Dermis microvascular lymphatic vessel endothelial cell (primary cell): ENCODE data around the gene CCNG1. TPM values are rescaled to one million over a fixed set of nuclear protein-coding genes. Genes with fewer than 3 reads are reported as not detected.
"Not testable (repeated sequence)": the region's sequence is repeated elsewhere in the genome, so short reads cannot be mapped to it uniquely, and the experiment has no call there.

Source experiments
- DNase-seq, 2 donors: peaks; one replicate each; pipeline versions ENCODE4 v3.0.0 to v3.0.0-alpha.2; 2010; ENCODE audit warnings: low read depth in 2 of 2
- total RNA-seq: library from RNA; depleted of rRNA; stranded (reverse); fragments of >200 nt; gene quantifications from 2 replicates; pipeline ENCODE4 v1.2.1, GENCODE V29; 2014

The CCNG1 gene, protein sequence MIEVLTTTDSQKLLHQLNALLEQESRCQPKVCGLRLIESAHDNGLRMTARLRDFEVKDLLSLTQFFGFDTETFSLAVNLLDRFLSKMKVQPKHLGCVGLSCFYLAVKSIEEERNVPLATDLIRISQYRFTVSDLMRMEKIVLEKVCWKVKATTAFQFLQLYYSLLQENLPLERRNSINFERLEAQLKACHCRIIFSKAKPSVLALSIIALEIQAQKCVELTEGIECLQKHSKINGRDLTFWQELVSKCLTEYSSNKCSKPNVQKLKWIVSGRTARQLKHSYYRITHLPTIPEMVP
- total RNA-seq = 247 and 300 TPM in 2 replicates

DNA sequence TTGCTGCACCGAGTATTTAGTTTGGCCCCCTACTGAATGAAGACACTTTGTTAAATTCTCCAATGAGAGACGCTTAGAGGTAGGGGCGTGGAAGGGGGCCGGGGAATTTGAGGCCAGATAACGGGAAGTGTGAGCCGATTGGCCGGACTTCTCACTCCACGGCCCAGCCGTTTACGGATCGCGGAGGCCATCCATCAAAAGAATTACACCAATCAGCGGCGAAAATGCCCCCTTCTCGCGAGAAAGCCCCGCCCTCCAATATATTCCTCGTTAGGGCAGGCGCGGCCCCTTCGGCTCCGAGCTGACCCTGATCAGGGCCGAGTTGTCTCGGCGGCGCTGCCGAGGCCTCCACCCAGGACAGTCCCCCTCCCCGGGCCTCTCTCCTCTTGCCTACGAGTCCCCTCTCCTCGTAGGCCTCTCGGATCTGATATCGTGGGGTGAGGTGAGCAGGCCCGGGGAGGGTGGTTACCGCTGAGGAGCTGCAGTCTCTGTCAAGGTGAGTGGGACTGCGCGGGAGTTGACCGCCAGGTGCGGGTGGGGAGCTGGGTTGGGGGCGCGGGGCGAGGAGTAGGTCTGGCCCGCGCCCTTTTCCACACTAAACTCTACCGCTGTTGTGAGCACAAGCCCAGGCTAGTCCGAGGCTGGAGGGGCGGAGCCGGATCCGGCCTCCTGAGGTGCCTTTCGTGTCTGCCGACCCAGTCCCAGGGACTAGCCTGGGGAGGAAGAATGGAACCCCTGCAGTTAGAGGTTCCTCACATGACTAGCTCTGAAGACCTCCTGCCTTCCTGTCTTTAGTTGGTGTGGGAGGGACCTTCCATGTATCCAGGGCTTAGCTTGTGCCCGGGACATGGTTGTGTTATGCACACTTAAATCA lies at the start of gene CCNG1:
TSS of gene CCNG1 (plus strand) at position 287 of the 874 bp plus-strand sequence. CDS start 1,662 bp downstream, outside the sequence.
- peak; percentile 93 to 98 for DNase-seq

DNA sequence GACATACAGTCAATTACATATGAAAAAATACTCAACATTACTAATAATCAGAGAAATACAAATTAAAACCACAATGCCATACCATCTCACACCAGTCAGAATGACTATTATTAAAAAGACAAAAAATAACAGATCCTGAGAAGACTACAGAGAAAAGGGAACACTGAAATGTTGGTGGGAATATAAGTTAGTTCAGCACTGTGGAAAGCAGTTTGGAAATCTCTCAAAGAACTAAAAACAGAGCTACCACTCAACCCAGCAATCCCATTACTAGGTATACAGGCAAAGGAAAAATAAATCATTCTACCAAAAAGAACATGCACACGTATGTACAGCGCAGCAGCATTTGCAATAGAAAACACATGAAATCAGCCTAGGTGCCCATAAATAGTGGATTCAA lies 41.6 kb upstream of the CCNG1 start:
- no peak for DNase-seq

DNA sequence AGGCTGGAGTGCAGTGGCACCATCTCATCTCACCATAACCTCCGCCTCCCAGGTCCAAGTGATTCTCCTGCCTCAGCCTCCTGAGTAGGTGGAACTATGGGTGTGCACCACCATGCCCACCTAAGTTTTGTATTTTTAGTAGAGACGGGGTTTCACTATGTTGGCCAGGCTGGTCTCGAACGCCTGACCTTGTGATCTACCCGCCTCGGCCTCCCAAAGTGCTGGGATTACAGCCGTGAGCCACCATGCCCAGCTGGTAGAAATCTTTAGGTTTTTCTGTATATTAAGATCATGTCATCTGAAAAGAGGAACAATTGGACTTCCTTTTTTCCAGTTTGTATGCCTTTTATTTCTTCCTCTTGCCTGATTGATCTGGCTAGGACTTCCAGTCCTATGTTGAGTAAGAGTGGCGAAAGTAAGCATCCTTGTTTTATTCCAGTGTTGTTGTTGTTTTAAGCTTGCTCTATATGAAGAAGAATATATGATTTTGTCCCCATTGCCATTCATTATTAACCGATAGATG lies 40.5 kb upstream of the CCNG1 start:
- DNase-seq = not testable (repeated sequence)

DNA sequence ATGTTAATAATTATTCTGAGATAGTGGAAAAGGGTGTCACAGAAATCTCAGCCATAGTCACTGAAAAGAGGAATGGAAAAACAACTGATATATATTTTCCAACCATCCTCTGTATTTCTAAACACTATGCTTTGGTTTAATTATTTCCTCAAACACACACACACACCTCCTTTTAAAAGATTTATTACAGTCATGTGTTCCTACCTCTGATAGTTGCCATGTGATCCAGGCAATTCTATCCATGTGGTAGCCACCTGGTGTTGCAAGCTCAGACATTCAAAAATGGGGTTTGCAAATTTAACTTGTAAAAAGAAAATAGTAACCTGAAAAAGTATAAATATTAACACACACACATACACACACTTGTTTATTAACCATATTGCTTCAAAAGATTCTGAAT lies 40.0 kb upstream of the CCNG1 start:
- DNase-seq = peak in 1 of 2 donors; percentile 12

DNA sequence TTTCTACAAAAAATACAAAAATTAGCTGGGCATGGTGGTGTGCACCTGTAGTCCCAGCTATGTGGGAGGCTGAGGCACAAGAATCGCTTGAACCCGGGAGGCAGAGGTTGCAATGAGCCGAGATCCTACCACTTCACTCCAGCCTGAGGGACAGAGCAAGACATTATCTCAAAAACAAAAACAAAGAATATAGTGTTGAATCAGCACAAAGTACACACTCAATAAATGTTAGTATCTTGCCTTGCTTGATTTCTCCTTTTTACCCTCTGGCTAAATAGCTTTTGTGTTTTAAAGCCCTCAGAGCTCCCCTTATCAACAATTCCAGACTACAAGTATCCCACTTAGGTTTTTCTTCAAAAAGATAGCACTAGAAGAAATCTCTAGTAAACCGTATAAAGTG lies 37.5 kb upstream of the CCNG1 start:
- DNase-seq = no peak

DNA sequence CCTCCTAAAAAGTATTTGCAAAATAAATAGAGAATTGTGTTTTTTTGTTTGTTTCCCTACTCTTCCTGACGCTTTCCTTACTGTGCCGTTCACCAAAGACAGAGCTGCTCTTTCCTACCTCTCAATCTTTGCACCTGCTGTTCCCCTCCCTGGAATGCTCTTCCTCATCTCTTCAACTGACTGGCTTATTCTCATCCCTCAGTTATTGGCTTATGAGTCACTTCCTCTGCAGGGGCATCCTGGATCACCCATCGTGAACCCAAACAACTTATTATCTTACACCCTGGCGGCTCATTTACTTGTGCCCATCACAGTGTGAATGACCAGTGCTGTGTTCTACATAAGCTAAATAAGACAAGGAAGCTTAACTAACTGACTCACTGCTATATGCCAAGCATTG lies 36.1 kb upstream of the CCNG1 start:
- no peak for DNase-seq

DNA sequence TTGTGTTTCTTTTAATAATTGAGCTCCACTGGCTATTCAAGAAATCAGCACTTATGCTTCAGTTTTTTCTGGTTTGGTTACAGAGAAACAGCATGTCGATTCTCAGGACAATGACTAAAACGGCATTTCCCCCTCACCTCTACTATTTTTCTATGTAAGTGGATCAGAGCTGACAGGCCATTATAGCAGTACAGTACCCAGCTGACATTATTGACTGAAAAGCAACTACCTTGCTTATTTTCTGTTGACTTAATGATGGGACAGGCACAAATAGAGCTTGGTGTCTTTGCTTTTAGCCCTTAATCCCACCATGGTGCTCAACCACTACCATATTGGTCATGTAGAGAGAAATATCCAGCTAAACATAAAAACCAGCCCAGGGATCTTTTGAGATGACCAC lies 35.4 kb upstream of the CCNG1 start:
- DNase-seq = no peak

DNA sequence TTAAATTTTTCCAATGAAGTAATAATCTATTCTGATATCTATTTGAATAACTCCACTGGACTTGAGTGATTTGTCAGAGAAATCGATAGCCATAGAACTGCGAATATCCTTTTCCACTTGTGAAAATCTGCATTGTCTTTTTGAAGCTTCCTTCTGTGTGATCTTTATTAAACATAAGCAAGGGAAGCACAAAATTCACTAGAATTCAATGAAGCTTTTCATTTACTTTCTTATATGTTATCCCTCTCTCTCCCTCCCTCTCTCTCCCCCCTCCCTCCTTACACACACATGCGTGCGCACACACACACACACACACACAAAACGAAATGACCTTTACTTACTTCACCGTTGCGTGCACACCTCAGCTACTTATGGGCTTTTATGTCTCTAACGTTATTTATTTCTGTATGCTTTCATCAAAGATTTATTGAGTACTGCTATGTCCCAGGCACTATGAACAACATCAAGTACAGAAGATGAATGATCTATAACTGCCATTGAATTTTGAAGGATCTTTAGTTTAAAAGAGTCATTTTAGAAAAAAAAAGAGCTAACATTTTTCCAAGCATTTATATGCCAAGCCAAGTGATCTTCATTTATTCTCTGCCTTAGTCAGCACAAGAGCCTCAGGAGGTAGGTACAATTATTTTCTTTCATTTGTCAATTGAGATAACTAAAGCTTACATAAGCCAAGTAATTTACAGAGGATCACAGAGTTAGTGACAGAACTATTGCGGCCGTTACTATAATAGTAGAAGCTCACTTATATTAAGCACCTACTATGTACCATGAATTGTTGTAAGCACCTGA lies 32.8 kb upstream of the CCNG1 start:
- no peak for DNase-seq

DNA sequence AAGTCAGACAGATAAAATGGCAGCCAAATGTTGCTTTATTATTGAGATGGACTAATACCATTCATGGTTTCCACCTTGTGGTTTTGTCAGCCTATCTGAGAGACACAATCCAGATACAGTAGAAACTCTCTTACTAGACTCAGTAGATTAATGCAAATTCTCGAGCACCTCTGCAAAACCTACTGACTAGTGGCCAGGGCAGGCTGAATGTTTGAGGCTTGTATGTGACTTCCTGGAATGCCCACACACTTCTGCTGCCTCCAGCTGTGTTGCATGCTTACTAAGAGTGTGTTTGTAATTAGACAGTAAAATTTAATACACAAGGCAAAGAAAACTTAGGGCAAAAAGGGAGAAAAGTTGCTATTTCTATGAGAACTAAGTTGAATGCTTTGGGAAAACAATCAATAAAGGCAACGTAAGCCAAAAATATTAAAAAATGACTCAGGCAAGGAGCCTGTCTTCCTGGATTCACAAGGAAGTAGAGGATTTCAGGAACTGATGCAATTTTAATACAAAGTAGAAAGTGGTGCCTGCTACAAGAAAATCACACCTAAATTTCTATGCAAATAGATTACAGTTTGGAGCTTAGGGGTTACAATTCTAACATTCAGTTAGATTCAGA lies 30.2 kb upstream of the CCNG1 start:
- DNase-seq = no peak

DNA sequence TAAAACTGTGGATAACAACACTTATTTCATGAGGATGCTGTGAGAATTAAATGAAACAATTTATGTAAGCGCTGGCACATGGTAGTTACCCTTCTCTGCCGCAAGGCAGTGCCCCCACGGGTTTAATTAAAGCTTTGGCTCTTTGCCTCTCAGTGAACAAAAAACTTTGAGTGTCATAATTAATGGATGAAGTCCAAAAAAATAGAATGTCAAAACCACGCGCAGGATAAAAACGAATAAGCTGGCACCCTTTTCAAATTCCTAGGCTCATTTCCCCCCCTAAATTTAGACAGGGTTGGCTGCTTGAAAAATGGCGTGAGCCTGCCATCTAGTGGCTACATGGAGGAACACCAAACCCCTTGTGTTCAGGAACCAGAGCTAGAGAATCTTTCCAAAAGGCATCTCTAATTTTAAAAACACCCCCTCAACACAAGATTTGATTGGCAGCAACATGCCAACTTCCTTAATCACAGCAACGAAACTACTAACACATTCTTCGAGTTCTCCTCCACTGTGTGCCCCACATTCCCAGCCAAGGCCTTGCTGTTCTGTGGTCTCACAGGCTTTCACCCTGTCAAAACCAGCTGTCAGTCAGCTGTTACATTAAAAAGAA lies 29.0 kb upstream of the CCNG1 start:
- peak; percentile 53 to 70 for DNase-seq

DNA sequence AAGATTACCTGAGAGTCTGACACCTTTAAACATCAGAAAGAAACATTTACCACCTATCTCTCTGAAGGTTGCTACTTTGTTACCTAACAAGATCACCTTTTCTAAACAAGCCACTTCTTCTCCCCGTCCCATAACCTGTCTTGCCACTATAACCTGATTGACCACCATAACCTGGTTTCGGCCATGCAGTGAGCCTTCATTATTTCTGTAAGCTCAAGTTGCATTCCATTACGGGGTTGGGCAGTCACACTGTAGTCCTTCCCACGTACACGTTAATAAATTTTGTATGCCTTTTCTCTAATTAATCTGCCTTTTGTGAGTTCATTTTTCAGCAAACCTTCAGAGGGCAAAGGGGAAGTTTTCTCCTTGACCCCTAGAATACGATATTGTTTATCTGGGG lies 28.0 kb upstream of the CCNG1 start:
- DNase-seq = no peak

DNA sequence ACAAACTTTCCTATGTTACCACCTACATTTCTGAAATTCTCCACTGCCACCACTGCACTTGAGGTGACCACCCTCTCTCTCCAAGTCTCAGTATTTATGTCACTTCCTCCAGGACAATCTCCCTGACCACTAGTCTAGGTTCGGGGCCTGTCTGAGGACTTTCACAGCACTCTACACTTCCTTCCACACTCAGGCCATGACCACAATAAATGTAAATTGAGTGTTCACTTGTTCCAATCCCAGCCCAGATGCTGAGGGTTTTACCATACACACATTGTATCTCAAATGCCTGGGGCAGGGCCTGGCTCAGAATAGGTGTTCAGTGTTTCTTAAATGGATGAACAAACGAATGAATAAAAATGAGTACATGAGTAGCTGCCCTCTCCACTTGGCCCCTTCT lies 26.9 kb upstream of the CCNG1 start:
- no peak for DNase-seq

DNA sequence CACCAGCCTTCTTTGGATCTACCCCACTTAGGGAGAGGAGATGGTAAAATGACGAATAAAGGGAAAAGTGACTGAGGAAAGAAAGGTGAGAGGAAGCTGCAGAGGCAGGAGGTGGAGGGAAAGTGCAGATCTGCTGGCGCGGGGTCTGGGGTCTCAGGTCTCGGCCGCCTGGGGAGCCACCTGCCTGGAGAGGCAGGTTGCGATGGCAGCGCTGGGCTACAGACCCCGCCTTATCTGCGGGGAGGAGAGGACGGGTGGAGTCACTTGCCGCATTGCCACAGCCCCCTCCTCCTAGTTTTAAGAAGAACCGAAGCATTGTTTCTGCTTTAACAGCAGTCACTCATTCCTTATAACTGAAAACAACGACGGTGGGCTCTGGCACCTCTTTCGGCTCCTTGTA lies 21.7 kb upstream of the CCNG1 start:
- not testable (repeated sequence) for DNase-seq

DNA sequence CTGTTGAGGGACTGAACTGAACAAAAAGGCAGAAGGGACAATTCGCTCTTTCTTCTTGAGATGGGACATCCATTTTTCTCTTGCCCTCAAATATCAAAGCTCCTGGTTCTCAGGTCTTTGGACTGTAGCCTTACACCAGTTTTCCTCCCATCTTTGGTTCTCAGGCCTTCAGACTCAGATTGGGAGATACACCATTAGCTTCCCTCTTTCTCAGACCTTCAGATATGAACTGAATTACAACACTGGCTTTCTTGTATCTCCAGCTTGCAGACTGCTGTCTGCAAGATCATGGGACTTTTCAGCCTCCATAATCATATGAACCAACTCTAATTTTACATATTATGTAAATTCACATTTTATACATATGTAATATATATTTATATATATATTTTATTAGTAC lies 12.6 kb upstream of the CCNG1 start:
- no peak for DNase-seq

DNA sequence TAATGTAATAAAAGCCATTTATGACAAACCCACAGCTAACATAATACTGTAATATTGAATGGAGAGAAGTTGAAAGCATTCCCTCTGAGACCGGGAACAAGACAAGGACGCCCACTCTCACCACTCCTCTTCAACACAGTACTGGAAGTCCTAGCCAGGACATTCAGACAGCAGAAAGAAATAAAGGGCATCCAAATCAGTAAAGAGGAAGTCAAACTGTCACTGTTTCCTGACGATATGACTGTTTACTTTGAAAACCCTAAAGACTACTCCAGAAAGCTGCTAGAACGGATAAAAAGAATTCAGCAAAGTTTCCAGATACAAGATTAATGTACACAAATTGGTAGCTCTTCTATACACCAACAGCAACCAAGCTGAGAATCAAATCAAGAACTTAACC lies 11.3 kb upstream of the CCNG1 start:
- DNase-seq = peak in 1 of 2 donors; percentile 32

DNA sequence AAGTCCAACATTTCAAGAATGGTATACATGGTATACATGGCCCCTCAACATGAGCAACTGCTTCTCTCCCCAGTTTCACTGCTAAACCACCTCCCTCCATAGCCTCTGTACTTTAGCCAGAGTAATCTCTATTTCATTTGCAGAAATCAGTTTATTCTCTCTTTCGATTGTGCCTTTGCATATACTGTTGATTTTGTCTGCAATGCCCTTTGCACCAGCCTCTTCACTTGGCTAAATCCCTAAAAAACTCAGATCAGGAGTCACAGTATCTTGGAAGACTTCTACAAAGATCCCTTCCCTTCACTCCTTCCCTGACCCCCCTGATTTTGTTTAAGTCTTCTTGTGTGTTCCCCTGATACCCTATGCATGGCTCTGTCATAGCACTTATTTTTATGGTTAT lies 4.9 kb upstream of the CCNG1 start:
- no peak for DNase-seq

DNA sequence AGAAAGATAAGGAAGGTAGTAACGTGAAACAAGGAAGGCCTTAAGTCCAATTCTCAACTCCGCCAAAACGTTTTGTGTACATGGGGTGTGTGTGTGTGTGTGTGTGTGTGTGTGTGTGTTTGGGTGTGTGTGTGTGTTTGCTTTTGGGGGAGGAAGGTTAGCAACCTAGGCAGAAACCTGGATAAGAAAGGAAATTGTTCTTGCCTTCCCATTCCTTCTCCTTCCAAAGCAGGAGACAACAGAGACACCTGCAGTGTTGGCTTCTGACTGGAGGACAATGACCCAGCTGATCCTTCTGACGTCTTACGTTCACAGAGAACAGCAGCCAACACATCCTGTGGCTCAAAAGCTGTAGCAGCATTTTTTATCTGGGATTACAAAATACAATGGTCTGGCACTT lies 4.1 kb upstream of the CCNG1 start:
- DNase-seq = no peak

DNA sequence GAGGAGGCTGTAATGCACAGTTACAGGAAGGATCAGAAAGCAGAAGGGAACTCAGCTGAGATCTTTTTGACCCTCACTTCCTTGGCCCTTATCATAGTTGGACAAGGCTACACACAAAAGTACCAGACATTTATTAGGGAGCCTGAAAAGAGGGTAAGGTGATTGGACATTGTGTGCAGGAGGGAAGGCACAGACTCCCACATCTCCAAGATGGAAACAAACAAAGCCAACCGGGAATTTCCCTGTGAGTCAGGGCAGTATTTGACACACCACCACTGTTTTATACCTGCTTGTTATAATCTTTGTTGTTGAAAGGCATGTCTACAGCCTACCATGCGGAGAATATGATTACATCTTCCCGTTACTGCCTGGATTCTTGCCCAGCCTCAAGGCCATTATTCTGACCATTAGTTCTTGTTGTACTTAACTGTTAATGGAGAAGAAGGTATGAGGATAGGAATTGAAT lies 3.0 kb upstream of the CCNG1 start:
- peak in 1 of 2 donors; percentile 87 for DNase-seq

DNA sequence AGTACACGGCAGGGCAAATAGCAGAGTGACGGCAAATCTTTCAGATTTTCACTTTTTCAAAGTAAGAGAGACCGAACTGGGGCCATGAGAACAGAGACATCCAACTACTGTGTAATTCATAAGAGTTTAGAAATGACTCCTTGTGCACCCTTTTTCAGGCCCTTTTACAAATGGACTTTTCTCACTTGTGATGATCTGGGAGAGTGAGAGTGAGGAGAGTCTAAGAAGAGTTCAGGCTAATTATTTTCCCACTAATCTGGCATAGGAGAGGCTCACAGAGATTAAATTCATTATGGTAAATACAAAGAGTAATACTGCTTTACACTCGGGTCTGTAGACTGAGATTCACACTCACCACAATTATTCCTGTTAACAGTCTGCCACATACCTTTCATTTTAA lies 880 bp upstream of the CCNG1 start:
- no peak for DNase-seq

DNA sequence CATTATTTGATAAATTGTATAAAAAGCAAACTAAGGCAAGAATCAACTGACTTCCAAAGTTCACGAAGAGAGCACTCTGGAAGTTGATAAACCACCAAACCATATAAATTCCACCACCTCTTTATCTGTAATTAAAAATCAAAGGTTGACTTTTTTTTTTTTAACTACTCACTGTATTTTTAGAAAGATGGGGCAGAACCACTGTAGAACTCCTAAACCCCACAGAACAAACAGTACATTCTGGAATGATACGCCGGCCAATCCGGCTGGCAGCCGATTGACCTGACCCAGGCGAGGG lies 435 bp upstream of the CCNG1 start:
- DNase-seq = no peak

DNA sequence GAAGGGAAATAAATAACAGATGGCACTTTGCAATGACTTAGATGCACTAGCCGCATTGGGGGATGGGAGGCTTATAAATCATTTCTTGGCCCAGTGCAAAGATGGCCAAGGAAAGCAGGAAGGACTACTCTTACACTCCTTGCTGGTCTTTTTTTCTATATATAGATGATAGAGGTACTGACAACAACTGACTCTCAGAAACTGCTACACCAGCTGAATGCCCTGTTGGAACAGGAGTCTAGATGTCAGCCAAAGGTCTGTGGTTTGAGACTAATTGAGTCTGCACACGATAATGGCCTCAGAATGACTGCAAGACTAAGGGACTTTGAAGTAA lies 1.7 kb downstream of the CCNG1 start:
- no peak for DNase-seq
